K562 (cell line): Measurements from ENCODE around the gene KNDC1. TPM values are rescaled to one million over a fixed set of nuclear protein-coding genes. Genes with fewer than 3 reads are reported as not detected.

ENCODE experiments used
- CTCF ChIP-seq, 3 experiments: IDR thresholded peaks in 2 of 3; conservative IDR thresholded peaks in 1 of 3; 2 replicates each; pipeline ENCODE4 v1.5.1; 2011 to 2012; ENCODE audit warnings: low read length in 3 of 3, mild to moderate bottlenecking in 3 of 3, control low read depth in 2 of 3, improper control_type of control experiment in 1 of 3, inconsistent platforms in 1 of 3, low read depth in 1 of 3, mixed read lengths in 1 of 3, moderate library complexity in 1 of 3; ENCODE audit not compliant: insufficient read depth in 2 of 3
- E2F3 ChIP-seq: fragments of 250-450 bp; sonication (Bioruptor Pico); IDR thresholded peaks from 2 replicates; pipeline ENCODE4 v1.4.0; 2020; ENCODE audit warnings: mild to moderate bottlenecking
- E2F6 ChIP-seq, 2 experiments: IDR thresholded peaks; 2 replicates each; pipeline ENCODE4 v1.6.1; 2011; ENCODE audit warnings: borderline replicate concordance in 1 of 2, control low read depth in 1 of 2, low read depth in 1 of 2, low read length in 1 of 2, mild to moderate bottlenecking in 1 of 2, mixed read lengths in 1 of 2, moderate library complexity in 1 of 2; ENCODE audit not compliant: insufficient read depth in 1 of 2, insufficient read length in 1 of 2, poor library complexity in 1 of 2, severe bottlenecking in 1 of 2; ENCODE audit errors: extremely low read depth in 1 of 2
- HMGN3 ChIP-seq: IDR thresholded peaks from 2 replicates; pipeline ENCODE4 v1.6.1; 2011; ENCODE audit warnings: borderline replicate concordance, low read depth, mild to moderate bottlenecking, mixed read lengths, low read length; ENCODE audit not compliant: insufficient read length; ENCODE audit errors: extremely low read depth
- HOXB6 ChIP-seq: fragments of 250-450 bp; sonication (Bioruptor Pico); IDR thresholded peaks from 2 replicates; pipeline ENCODE4 v1.5.1; 2022; ENCODE audit warnings: mild to moderate bottlenecking, borderline replicate concordance
- MTA2 ChIP-seq: fragments of 450-650 bp; IDR thresholded peaks from 2 replicates; pipeline ENCODE4 v1.6.1; 2016; ENCODE audit warnings: low read depth
- NKRF ChIP-seq: fragments of 450-650 bp; IDR thresholded peaks from 2 replicates; pipeline ENCODE4 v1.6.1; 2016; ENCODE audit warnings: borderline replicate concordance
- NONO ChIP-seq, 2 experiments: fragments of 200-400 bp in 1 of 2; fragments of 450-650 bp in 1 of 2; formaldehyde crosslinking in 1 of 2; IDR thresholded peaks; 2 replicates each; pipeline ENCODE4 v1.6.1; 2017; ENCODE audit warnings: low read depth in 2 of 2, mild to moderate bottlenecking in 2 of 2, moderate library complexity in 2 of 2, low read length in 1 of 2
- NRF1 ChIP-seq, 2 experiments: fragments of 450-650 bp; IDR thresholded peaks in 1 of 2; conservative IDR thresholded peaks in 1 of 2; 2 replicates each; pipeline ENCODE4 v1.6.1; 2014; ENCODE audit warnings: mild to moderate bottlenecking in 2 of 2
- POLR2H ChIP-seq: IDR thresholded peaks from 2 replicates; pipeline ENCODE4 v1.6.1; 2016; ENCODE audit warnings: missing genetic modification characterization, low read depth, mild to moderate bottlenecking, control low read depth, missing compliant biosample characterization, moderate library complexity
- SAFB ChIP-seq: fragments of 200-400 bp; formaldehyde crosslinking; IDR thresholded peaks from 2 replicates; pipeline ENCODE4 v1.6.1; 2017; ENCODE audit warnings: low read depth, low read length, borderline replicate concordance
- SAFB2 ChIP-seq: fragments of 200-400 bp; formaldehyde crosslinking; IDR thresholded peaks from 2 replicates; pipeline ENCODE4 v1.6.1; 2018; ENCODE audit warnings: borderline replicate concordance, low read length, low read depth, moderate library complexity; ENCODE audit not compliant: severe bottlenecking
- SP2 ChIP-seq: IDR thresholded peaks from 2 replicates; pipeline ENCODE4 v1.6.1; 2011; ENCODE audit warnings: mild to moderate bottlenecking, low read depth, low read length, moderate library complexity; ENCODE audit not compliant: poor library complexity, severe bottlenecking; ENCODE audit errors: extremely low read depth
- STAT5B ChIP-seq: fragments of 250-450 bp; sonication (Bioruptor Pico); IDR thresholded peaks from 2 replicates; pipeline ENCODE4 v1.8.0; 2021; ENCODE audit warnings: mild to moderate bottlenecking, inconsistent platforms
- TAL1 ChIP-seq: fragments of 450-650 bp; IDR thresholded peaks from 2 replicates; pipeline ENCODE4 v1.6.1; 2016; ENCODE audit warnings: mild to moderate bottlenecking
- TCF7 ChIP-seq: sonication (generic); IDR thresholded peaks from 2 replicates; pipeline ENCODE4 v1.6.1; 2016; ENCODE audit warnings: antibody characterized with exemption, borderline replicate concordance
- TSC22D4 ChIP-seq: fragments of 450-650 bp; IDR thresholded peaks from 2 replicates; pipeline ENCODE4 v1.6.1; 2016; ENCODE audit warnings: missing genetic modification characterization, missing biosample characterization, control low read depth
- ZNF121 ChIP-seq: sonication (generic); formaldehyde crosslinking; conservative IDR thresholded peaks from 2 replicates; pipeline ENCODE4 v1.8.0; 2022; ENCODE audit warnings: missing genetic modification reagents
- ZNF124 ChIP-seq: sonication (generic); formaldehyde crosslinking; IDR thresholded peaks from 2 replicates; pipeline ENCODE4 v1.8.1; 2022; ENCODE audit warnings: missing genetic modification reagents
- ZNF217 ChIP-seq: sonication (generic); formaldehyde crosslinking; IDR thresholded peaks from 2 replicates; pipeline ENCODE4 v1.8.0; 2022; ENCODE audit warnings: mild to moderate bottlenecking, missing genetic modification reagents
- polyA plus RNA-seq, 8 experiments: library from polyadenylated mRNA; depleted of rRNA in 4 of 8; stranded (reverse) in 5 of 8; unstranded in 3 of 8; fragments of >200 nt; fragmentation: Nextera tagmentation in 2 of 8; fragmentation: Illumina TruSeq in 1 of 8; extraction: Ambion mirVana in 2 of 8; extraction: Trizol in 1 of 8; gene quantifications; 2 replicates each; pipeline versions ENCODE4 v1.2.1 to v1.2.3, GENCODE V29; 2011 to 2014; ENCODE audit warnings: inconsistent platforms in 1 of 8, missing spikeins in 1 of 8
- total RNA-seq, 7 experiments: library from RNA; depleted of rRNA in 6 of 7; stranded (reverse); fragments of >200 nt in 6 of 7; fragmentation: Illumina TruSeq in 2 of 7; extraction: Trizol in 2 of 7; gene quantifications; 2 replicates each; pipeline versions ENCODE4 v1.2.1 to v1.2.3, GENCODE V29; 2011 to 2021; ENCODE audit warnings: low replicate concordance in 1 of 7

KNDC1 gene
- total and polyA plus RNA-seq, 9 of the 15 experiments (the other 6 are each of a cell fraction or from before 2014, with no cell fraction given) = 0.07 to 0.26 (median 0.11) TPM; not detected in 6

- TF ChIP-seq HMGN3 (no peak), HOXB6 (CRISPR knock-in tag) (no peak), NKRF (no peak), SP2 (no peak), MTA2 (no peak), ZNF124 (CRISPR knock-in tag) (no peak), STAT5B (CRISPR knock-in tag) (no peak), ZNF121 (CRISPR knock-in tag) (no peak), SAFB (no peak), TAL1 (no peak), NRF1 (conservative IDR thresholded peaks at IDR 0.05 in 1 of 2, IDR thresholded peaks at IDR 0.05 in 1 of 2) (peak in 1 of 2 experiments; percentile 52; a peak in 2 of 4 replicates), CTCF (IDR thresholded peaks at IDR 0.05 in 2 of 3, conservative IDR thresholded peaks at IDR 0.05 in 1 of 3; ENCODE audit: insufficient read depth in 2 of 3, low read depth in 1 of 3, low read length in 3 of 3) (0 out of 6 replicates have a peak, but pooled peaks of 1 of the 3 experiments have one; percentile 11), SAFB2 (no peak), E2F6 (IDR thresholded peaks at IDR 0.05; ENCODE audit: borderline replicate concordance in 1 of 2, extremely low read depth in 1 of 2, insufficient read depth in 1 of 2, insufficient read length in 1 of 2, low read depth in 1 of 2, low read length in 1 of 2, poor library complexity in 1 of 2, severe bottlenecking in 1 of 2) (peak; percentile 40 to 90), ZNF217 (CRISPR knock-in tag) (no peak), NONO (IDR thresholded peaks at IDR 0.05; ENCODE audit: low read depth in 2 of 2, low read length in 1 of 2) (0 out of 4 replicates have a peak, but pooled peaks of 1 of the 2 experiments have one; percentile 22), TSC22D4 (tag) (no peak), POLR2H (no peak), TCF7 (no peak), E2F3 (CRISPR knock-in tag) (no peak)
Observed at GRCh38 chr10:133230387-133231195, 70.6 kb downstream of the KNDC1 start (continued).
